ENCODE data around the gene AGR2. TPM values are rescaled to one million over a fixed set of nuclear protein-coding genes. Genes with fewer than 3 reads are reported as not detected.

AGR2 gene
- total and polyA plus RNA-seq, 2 donors (not counting 1 experiment from before 2014, with no cell fraction given) = not detected

DNA sequence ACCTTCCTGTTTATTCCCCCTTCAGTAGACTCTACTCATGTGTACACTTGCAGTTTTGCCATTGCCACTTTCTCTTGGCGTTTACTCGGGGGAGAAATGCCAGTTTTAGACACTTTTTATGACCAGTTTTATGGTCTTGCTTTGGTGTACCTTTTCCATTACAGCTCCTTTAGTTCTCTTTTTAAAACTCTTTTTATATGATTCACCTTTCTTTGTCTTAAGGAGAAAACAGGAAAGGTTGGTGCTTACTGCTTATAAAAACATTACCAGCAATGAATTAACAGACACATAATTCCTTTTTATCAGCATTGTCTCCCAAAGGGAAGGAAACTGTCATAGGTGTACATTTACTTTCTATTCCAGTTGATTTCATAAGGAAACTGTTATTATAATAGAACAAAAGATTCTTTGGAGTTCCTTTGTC, 39.4 kb downstream of the AGR2 start:
- H3K9ac ChIP-seq (ENCODE audit: insufficient read depth, low read length) = no peak overlapping the region
- no peak for DNase-seq (ENCODE audit: low read depth in 2 of 2)
- no peaks in the 10 kb centered on the region for H3K27me3 ChIP-seq (ENCODE audit: control insufficient read depth, insufficient read depth, low read length)
- no peak overlapping the region for H3K4me3 ChIP-seq (replicated peaks in 1 of 4; ENCODE audit: control extremely low read depth in 1 of 4, insufficient read depth in 1 of 4, low read depth in 3 of 4, low read length in 4 of 4)
- H3K27ac ChIP-seq (ENCODE audit: insufficient read depth, low read length) = no peak overlapping the region
- no peaks in the 10 kb centered on the region for H3K36me3 ChIP-seq (ENCODE audit: control insufficient read depth, insufficient read depth, low read length)
- H3K79me2 ChIP-seq (ENCODE audit: control insufficient read depth, insufficient read depth, low read length) = no peaks in the 10 kb centered on the region
- H3K9me3 ChIP-seq (ENCODE audit: control insufficient read depth, insufficient read depth, low read depth, low read length) = no peaks in the 10 kb centered on the region
- TF ChIP-seq, protein P1, sequence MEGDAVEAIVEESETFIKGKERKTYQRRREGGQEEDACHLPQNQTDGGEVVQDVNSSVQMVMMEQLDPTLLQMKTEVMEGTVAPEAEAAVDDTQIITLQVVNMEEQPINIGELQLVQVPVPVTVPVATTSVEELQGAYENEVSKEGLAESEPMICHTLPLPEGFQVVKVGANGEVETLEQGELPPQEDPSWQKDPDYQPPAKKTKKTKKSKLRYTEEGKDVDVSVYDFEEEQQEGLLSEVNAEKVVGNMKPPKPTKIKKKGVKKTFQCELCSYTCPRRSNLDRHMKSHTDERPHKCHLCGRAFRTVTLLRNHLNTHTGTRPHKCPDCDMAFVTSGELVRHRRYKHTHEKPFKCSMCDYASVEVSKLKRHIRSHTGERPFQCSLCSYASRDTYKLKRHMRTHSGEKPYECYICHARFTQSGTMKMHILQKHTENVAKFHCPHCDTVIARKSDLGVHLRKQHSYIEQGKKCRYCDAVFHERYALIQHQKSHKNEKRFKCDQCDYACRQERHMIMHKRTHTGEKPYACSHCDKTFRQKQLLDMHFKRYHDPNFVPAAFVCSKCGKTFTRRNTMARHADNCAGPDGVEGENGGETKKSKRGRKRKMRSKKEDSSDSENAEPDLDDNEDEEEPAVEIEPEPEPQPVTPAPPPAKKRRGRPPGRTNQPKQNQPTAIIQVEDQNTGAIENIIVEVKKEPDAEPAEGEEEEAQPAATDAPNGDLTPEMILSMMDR (conservative IDR thresholded peaks at IDR 0.05 in 1 of 2, IDR thresholded peaks at IDR 0.05 in 1 of 2; ENCODE audit: low read depth in 1 of 2, low read length in 2 of 2) = no peak
- no peak for TF ChIP-seq EZH2 (IDR thresholded peaks at IDR 0.05; ENCODE audit: low read length, missing control alignments)
- no peak overlapping the region for H2AFZ ChIP-seq (ENCODE audit: low read length)
- H3K4me1 ChIP-seq (ENCODE audit: control insufficient read depth, extremely low read depth, insufficient read depth, low read length) = no peaks in the 10 kb centered on the region
- H3K4me2 ChIP-seq (ENCODE audit: extremely low read depth, insufficient read depth, low read length) = no peak overlapping the region
- H4K20me1 ChIP-seq (ENCODE audit: control insufficient read depth, extremely low read depth, insufficient read depth, low read length) = no peaks in the 10 kb centered on the region

DNA sequence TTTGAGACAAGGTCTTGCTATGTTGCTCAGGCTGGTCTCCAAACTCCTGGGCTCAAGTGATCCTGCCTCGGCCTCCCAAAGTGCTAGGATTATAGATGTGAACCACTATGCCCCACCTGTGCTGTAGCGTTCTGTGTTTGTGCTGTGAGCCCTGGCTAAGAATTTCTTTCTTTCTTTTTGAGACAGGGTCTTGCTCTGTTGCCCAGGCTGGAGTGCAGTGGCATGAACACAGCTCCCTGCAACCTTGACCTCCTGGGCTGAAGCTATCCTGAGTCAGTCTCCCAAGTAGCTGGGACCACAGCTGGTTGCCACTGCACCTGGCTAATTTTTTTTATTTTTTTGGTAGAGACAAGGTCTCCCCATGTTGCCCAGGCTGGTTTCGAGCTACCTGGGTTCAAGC, 39.9 kb downstream of the AGR2 start:
- TF ChIP-seq EZH2 (IDR thresholded peaks at IDR 0.05; ENCODE audit: low read length, missing control alignments) = no peak
- TF ChIP-seq, protein P1 (conservative IDR thresholded peaks at IDR 0.05 in 1 of 2, IDR thresholded peaks at IDR 0.05 in 1 of 2; ENCODE audit: low read depth in 1 of 2, low read length in 2 of 2) = no peak
- Histone ChIP-seq H3K9ac (ENCODE audit: insufficient read depth, low read length) (no peak overlapping the region), H2AFZ (ENCODE audit: low read length) (no peak overlapping the region), H3K27ac (ENCODE audit: insufficient read depth, low read length) (no peak overlapping the region), H3K36me3 (ENCODE audit: control insufficient read depth, insufficient read depth, low read length) (no peaks in the 10 kb centered on the region), H3K4me1 (ENCODE audit: control insufficient read depth, extremely low read depth, insufficient read depth, low read length) (no peaks in the 10 kb centered on the region), H3K9me3 (ENCODE audit: control insufficient read depth, insufficient read depth, low read depth, low read length) (no peaks in the 10 kb centered on the region), H3K4me2 (ENCODE audit: extremely low read depth, insufficient read depth, low read length) (no peak overlapping the region), H3K79me2 (ENCODE audit: control insufficient read depth, insufficient read depth, low read length) (no peaks in the 10 kb centered on the region), H3K4me3 (replicated peaks in 1 of 4; ENCODE audit: control extremely low read depth in 1 of 4, insufficient read depth in 1 of 4, low read depth in 3 of 4, low read length in 4 of 4) (no peak overlapping the region), H3K27me3 (ENCODE audit: control insufficient read depth, insufficient read depth, low read length) (no peaks in the 10 kb centered on the region), H4K20me1 (ENCODE audit: control insufficient read depth, extremely low read depth, insufficient read depth, low read length) (no peaks in the 10 kb centered on the region)
- DNase-seq (ENCODE audit: low read depth in 2 of 2) = no peak

DNA sequence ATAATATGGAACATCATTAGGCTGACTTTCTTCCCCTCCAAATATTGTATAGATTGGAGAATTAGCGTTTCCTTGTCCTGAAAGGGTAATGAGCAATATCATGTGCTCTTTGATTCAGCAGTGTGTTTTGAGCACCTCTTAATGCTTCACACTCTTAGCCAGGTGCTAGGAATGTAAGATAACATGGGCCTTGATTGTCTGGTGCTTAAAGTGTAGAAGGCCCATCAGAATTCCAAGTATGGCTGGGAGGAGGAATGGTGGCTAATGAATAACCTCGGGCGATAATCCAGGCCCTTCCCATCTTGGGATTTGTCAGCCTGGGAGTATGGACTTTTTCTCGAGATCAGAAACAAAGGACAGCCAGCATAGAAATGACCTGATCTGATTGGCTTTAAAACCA, 42.6 kb downstream of the AGR2 start:
- no peaks in the 10 kb centered on the region for H3K79me2 ChIP-seq (ENCODE audit: control insufficient read depth, insufficient read depth, low read length)
- no peak overlapping the region for H2AFZ ChIP-seq (ENCODE audit: low read length)
- H3K4me3 ChIP-seq (replicated peaks in 1 of 4; ENCODE audit: control extremely low read depth in 1 of 4, insufficient read depth in 1 of 4, low read depth in 3 of 4, low read length in 4 of 4) = no peak overlapping the region
- no peaks in the 10 kb centered on the region for H3K36me3 ChIP-seq (ENCODE audit: control insufficient read depth, insufficient read depth, low read length)
- H3K27me3 ChIP-seq (ENCODE audit: control insufficient read depth, insufficient read depth, low read length) = no peaks in the 10 kb centered on the region
- H3K9ac ChIP-seq (ENCODE audit: insufficient read depth, low read length) = no peak overlapping the region
- H4K20me1 ChIP-seq (ENCODE audit: control insufficient read depth, extremely low read depth, insufficient read depth, low read length) = no peaks in the 10 kb centered on the region
- H3K4me2 ChIP-seq (ENCODE audit: extremely low read depth, insufficient read depth, low read length) = no peak overlapping the region
- no peak for DNase-seq (ENCODE audit: low read depth in 2 of 2)
- no peak for TF ChIP-seq EZH2 (IDR thresholded peaks at IDR 0.05; ENCODE audit: low read length, missing control alignments)
- TF ChIP-seq, protein P1 (conservative IDR thresholded peaks at IDR 0.05 in 1 of 2, IDR thresholded peaks at IDR 0.05 in 1 of 2; ENCODE audit: low read depth in 1 of 2, low read length in 2 of 2) = no peak
- no peak overlapping the region for H3K27ac ChIP-seq (ENCODE audit: insufficient read depth, low read length)
- H3K4me1 ChIP-seq (ENCODE audit: control insufficient read depth, extremely low read depth, insufficient read depth, low read length) = no peaks in the 10 kb centered on the region
- H3K9me3 ChIP-seq (ENCODE audit: control insufficient read depth, insufficient read depth, low read depth, low read length) = no peaks in the 10 kb centered on the region
